ENCODE measurements around the gene LRRC4C. TPM values are rescaled to one million over a fixed set of nuclear protein-coding genes. Genes with fewer than 3 reads are reported as not detected.

Gene LRRC4C
- total RNA-seq, 2 experiments from 2014 or later, result not detected

GRCh38 chr11:41045266-41045665 lies 414.2 kb downstream of the LRRC4C start:
- no peaks in the 10 kb centered on the region for H3K4me1 ChIP-seq (ENCODE audit: insufficient read depth, low read length)
- no peak overlapping the region for H3K27ac Mint-ChIP-seq
- no peaks in the 10 kb centered on the region for H3K27me3 Mint-ChIP-seq
- H3K4me3 ChIP-seq (ENCODE audit: low read length), result no peak overlapping the region
- TF ChIP-seq CTCF (IDR thresholded peaks at IDR 0.05), result no peak
- ChIA-PET POLR2A (no interaction called here), CTCF (no interaction called here)
- no peaks in the 10 kb centered on the region for H3K27me3 ChIP-seq (ENCODE audit: control insufficient read depth in 1 of 2, insufficient read depth in 2 of 2, low read length in 2 of 2)
- H3K9me3 ChIP-seq (ENCODE audit: control insufficient read depth in 1 of 2, insufficient read depth in 1 of 2, low read length in 2 of 2), result no peaks in the 10 kb centered on the region
- ATAC-seq (ENCODE audit: poor library complexity), result no peak
- no peak overlapping the region for H3K4me3 Mint-ChIP-seq
- intact Hi-C loops (cut with DNase I, micrococcal nuclease), result no loop called here
- peaks cover 11% of the 10 kb centered on the region for H3K9me3 Mint-ChIP-seq
- no peaks in the 10 kb centered on the region for H3K36me3 Mint-ChIP-seq (ENCODE audit: low read depth)
- no peak overlapping the region for H3K27ac ChIP-seq (ENCODE audit: low read depth in 1 of 2, low read length in 2 of 2)
- DNase-seq, result no peak
- no peaks in the 10 kb centered on the region for H3K4me1 Mint-ChIP-seq (ENCODE audit: low read depth)
- no peaks in the 10 kb centered on the region for H3K36me3 ChIP-seq (ENCODE audit: insufficient read depth, low read length)

DNA sequence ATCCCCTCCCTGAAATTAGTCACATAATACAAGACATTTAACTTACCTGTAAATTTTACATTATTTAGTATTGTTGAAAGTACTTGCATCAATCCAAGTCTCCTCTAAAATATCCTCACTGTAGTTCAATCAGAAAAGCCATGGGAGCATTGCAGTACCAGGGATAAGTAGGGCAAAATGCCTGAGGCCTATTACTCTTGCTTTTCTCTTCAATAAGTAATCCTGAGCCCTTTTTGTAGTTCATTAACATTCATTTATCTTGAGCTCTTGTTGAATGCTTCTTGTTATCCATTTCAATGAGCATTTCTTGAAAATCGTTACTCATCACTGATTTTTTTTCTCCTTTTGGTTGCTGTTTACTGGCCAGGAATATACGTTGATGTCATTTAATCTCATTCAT lies 414.7 kb downstream of the LRRC4C start:
- no peak for DNase-seq
- CTCF ChIA-PET, result no interaction called here
- no peaks in the 10 kb centered on the region for H3K27me3 Mint-ChIP-seq

DNA sequence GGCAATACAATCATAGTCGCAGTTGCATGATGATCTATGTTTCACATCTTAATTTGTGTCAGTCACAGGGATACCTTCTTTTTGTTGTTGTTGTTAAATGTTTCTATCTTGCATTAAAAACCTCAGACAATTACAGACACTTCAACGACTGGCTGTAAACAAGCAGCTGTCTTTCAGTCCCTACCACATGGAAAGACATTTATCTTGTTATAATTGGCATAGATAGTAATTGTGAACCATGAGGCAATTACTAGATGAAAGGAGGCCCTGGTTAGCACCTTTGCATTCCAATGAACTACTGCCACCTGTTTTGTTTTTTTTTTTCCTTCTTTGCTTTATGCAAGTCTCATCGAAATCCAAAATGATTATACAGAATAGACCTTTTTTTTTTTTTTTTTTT lies 416.8 kb downstream of the LRRC4C start:
- no peaks in the 10 kb centered on the region for H3K4me1 Mint-ChIP-seq (ENCODE audit: low read depth)
- H3K4me3 Mint-ChIP-seq, result no peak overlapping the region
- ChIA-PET POLR2A (no interaction called here), CTCF (no interaction called here)
- Histone ChIP-seq H3K4me3 (ENCODE audit: low read length) (no peak overlapping the region), H3K4me1 (ENCODE audit: insufficient read depth, low read length) (no peaks in the 10 kb centered on the region), H3K36me3 (ENCODE audit: insufficient read depth, low read length) (no peaks in the 10 kb centered on the region), H3K27me3 (ENCODE audit: control insufficient read depth in 1 of 2, insufficient read depth in 2 of 2, low read length in 2 of 2) (no peaks in the 10 kb centered on the region), H3K27ac (ENCODE audit: low read depth in 1 of 2, low read length in 2 of 2) (no peak overlapping the region), H3K9me3 (ENCODE audit: control insufficient read depth in 1 of 2, insufficient read depth in 1 of 2, low read length in 2 of 2) (no peaks in the 10 kb centered on the region)
- intact Hi-C loops (cut with DNase I, micrococcal nuclease), result no loop called here
- peaks cover 9% of the 10 kb centered on the region for H3K9me3 Mint-ChIP-seq
- DNase-seq (no peak), ATAC-seq (ENCODE audit: poor library complexity) (no peak)
- no peak for TF ChIP-seq CTCF (IDR thresholded peaks at IDR 0.05)
- H3K27me3 Mint-ChIP-seq, result no peaks in the 10 kb centered on the region
- H3K36me3 Mint-ChIP-seq (ENCODE audit: low read depth), result no peaks in the 10 kb centered on the region
- H3K27ac Mint-ChIP-seq, result no peak overlapping the region

More for the DNA sequence above, 414.7 kb downstream of the LRRC4C start:
- Histone ChIP-seq H3K4me1 (ENCODE audit: insufficient read depth, low read length) (no peaks in the 10 kb centered on the region), H3K27me3 (ENCODE audit: control insufficient read depth in 1 of 2, insufficient read depth in 2 of 2, low read length in 2 of 2) (no peaks in the 10 kb centered on the region), H3K4me3 (ENCODE audit: low read length) (no peak overlapping the region), H3K9me3 (ENCODE audit: control insufficient read depth in 1 of 2, insufficient read depth in 1 of 2, low read length in 2 of 2) (no peaks in the 10 kb centered on the region), H3K27ac (ENCODE audit: low read depth in 1 of 2, low read length in 2 of 2) (no peak overlapping the region), H3K36me3 (ENCODE audit: insufficient read depth, low read length) (no peaks in the 10 kb centered on the region)
- no peak overlapping the region for H3K4me3 Mint-ChIP-seq
- H3K27ac Mint-ChIP-seq, result no peak overlapping the region
- peaks cover 11% of the 10 kb centered on the region for H3K9me3 Mint-ChIP-seq
- no peaks in the 10 kb centered on the region for H3K36me3 Mint-ChIP-seq (ENCODE audit: low read depth)
- no peak for TF ChIP-seq CTCF (IDR thresholded peaks at IDR 0.05)
- ATAC-seq (ENCODE audit: poor library complexity), result no peak
- intact Hi-C loops (cut with DNase I, micrococcal nuclease), result no loop called here
- H3K4me1 Mint-ChIP-seq (ENCODE audit: low read depth), result no peaks in the 10 kb centered on the region
- POLR2A ChIA-PET, result no interaction called here

All from CD4-positive, alpha-beta T cell (primary cell).